Hepatocyte (in vitro differentiated cells): ENCODE results near the gene TTL.
"Not testable (repeated sequence)": the region's sequence is repeated elsewhere in the genome, so short reads cannot be mapped to it uniquely, and the experiment has no call there.

Experiments
- CTCF ChIP-seq: fragments of 200-600 bp; sonication (generic); IDR thresholded peaks from 2 replicates; pipeline ENCODE4 v1.5.1; 2016; ENCODE audit warnings: antibody characterized with exemption, mild to moderate bottlenecking; ENCODE audit not compliant: poor library complexity
- EZH2 ChIP-seq: fragments of 200-600 bp; sonication (generic); IDR thresholded peaks from 2 replicates; pipeline ENCODE4 v1.6.1; 2016; ENCODE audit warnings: antibody characterized with exemption, mild to moderate bottlenecking, borderline replicate concordance

GRCh38 chr2:112444256-112444655 lies 37.7 kb upstream of the TTL start:
- TF ChIP-seq CTCF, EZH2: not testable (repeated sequence)
